Stimulated activated CD4-positive, alpha-beta T cell treated with anti-CD3 and anti-CD28 coated beads, Interleukin-4, amount 100 ng/mL, for 4 hours (primary cell): Measurements from ENCODE around the gene TMC5.

ENCODE experiments used
- DNase-seq, 2 experiments: peaks; one replicate each; pipeline ENCODE4 v3.0.0-alpha.2; 2020

TMC5 gene

GRCh38 chr16:19463468-19464315 lies 46.0 kb downstream of the TMC5 start:
- no peak for DNase-seq

- DNase-seq: no peak
These were observed 50.6 kb downstream of the TMC5 start for GRCh38 chr16:19468300-19468699.

DNA sequence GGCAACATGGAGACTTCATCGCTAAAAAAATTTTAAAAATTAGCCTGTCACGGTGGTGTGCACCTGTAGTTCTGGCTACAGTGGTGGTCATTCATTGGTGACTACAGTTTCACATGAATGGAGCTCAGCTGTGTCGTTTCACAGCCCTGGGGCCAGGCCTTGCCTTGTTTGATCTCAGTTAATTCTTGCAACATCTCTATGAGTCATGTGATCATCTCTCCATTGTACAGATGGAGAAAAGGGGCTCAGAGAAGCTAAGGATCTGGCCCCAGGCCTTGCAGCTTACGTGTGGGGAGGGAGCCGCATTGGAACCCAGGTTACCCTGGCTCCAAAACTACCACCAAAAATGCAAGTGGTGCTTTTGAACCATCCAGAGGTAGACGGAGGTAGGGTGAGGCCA lies 54.8 kb downstream of the TMC5 start:
- DNase-seq: no peak

- DNase-seq: no peak
These were observed 56.9 kb downstream of the TMC5 start for GRCh38 chr16:19474617-19475016.

- DNase-seq: no peak
These were observed 60.8 kb downstream of the TMC5 start for GRCh38 chr16:19478505-19478904.

DNA sequence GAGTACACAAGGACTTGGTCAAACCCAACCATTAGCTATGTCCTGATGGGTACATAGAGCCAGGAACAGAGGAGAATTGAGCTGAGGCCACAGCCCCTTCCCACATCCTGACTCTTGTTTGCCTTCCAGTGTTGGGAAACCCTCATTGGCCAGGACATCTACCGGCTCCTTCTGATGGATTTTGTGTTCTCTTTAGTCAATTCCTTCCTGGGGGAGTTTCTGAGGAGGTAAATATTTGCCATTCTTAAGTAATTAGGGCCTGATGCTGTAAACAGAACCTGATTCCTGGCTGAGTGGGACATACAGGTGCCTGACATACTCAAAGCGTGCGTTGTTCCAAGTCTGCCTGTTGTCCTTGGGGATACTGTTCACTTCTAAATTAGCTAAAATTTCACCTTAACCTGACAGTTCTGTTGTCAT lies 61.6 kb downstream of the TMC5 start:
- DNase-seq: no peak

GRCh38 chr16:19481296-19481695 lies 63.6 kb downstream of the TMC5 start:
- no peak for DNase-seq

GRCh38 chr16:19481769-19482168 lies 64.1 kb downstream of the TMC5 start:
- no peak for DNase-seq

- no peak for DNase-seq
These were observed 64.6 kb downstream of the TMC5 start for GRCh38 chr16:19482291-19482690.

GRCh38 chr16:19484096-19484495 lies 66.4 kb downstream of the TMC5 start:
- no peak for DNase-seq

GRCh38 chr16:19485611-19486010 lies 67.9 kb downstream of the TMC5 start:
- no peak for DNase-seq

DNA sequence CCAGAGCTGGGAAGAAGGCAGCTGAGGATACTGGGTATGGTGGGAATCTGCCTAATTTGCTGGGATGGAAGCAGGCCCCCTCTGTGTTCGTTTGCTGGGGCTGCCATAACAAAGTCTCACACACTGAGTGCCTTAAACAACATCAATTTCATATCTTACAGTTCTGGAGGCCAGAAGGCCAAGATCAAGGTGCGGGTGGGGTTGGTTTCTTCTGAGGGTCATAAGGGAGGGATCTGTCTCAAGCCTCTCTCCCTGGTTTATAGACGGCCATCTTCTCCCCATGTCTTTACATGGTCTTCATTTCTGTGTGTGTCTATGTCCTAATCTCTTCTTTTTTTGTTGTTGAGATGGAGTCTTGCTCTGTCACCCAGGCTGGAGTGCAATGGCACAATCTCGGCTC lies 68.4 kb downstream of the TMC5 start:
- DNase-seq: no peak

GRCh38 chr16:19486750-19487325 lies 69.2 kb downstream of the TMC5 start:
- no peak for DNase-seq

DNA sequence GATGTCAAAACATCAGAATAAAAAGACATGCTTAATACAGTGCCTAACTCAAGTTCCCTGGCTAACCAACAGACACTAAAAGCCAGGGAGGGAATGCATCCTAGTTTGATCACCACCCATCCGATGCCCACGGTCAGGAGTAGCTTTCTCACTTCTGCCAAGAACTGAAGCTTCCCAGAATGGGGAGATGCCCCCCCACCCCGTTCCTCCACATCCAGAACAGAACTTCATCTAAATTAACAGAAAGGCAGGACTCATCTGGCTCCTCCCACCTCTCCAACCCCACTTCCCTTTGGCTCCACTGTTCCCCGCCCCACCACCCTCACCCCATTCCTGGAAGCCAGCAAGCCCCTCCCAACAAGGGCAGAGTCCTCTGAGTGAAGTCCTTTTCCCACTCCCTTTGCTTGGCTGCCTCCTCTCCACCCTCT lies 70.5 kb downstream of the TMC5 start:
- DNase-seq: no peak

GRCh38 chr16:19490619-19491018 lies 72.9 kb downstream of the TMC5 start:
- no peak for DNase-seq

GRCh38 chr16:19497176-19497575 lies 79.5 kb downstream of the TMC5 start:
- DNase-seq: no peak

DNA sequence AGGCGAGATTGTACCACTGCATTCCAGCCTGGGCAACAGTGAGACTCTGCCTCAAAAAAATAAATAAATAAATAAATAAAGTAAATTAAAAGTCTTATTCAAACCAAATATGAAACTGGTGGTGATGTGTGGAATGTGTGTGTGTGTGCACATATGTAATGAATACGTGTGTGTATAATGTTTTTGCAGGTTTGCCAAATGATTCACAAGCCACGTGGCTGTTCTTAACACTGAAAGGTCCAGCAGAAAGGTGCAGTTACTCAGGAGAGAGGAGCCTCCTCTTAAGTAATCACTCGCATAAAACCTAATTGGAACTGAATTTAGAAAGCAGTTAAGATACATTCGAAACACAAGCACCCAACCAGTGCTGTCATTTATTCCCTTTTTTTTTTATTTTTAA lies 81.3 kb downstream of the TMC5 start:
- no peak for DNase-seq

GRCh38 chr16:19499481-19499880 lies 81.8 kb downstream of the TMC5 start:
- DNase-seq: no peak

DNA sequence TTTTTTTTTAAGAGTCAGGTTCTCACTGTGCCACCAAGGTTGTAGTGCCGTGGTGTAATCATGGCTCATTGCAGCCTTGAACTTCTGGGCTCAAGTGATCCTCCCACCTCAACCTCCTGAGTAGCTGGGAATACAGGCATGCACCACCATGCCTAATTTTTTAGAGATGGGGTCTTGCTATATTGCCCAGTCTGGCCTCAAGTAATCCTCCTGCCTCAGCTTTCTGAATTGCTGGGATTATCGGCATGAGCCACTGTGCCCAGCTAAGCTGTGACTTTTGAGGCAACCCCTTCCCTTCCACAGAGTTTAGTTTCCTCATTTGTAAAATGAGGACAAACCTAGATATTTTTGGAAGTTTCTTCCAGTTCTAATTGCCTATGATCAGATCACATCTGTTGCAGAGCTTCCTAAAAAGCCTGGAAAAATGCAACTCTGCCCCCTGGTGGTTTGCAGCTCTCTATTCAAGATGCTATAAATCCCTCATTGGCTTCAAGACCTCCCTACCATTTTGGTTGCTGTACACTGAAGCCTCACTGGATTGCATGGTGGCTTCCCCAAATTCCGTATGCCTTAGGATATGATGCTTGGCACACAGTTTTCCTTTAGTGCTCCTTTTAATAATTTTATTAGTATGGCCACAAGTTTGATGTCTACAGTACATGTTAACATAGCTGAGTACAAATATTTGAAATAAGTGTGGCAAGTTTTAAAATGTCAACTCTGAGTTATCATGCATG lies 84.9 kb downstream of the TMC5 start:
- DNase-seq: peak; percentile 45 to 61

DNA sequence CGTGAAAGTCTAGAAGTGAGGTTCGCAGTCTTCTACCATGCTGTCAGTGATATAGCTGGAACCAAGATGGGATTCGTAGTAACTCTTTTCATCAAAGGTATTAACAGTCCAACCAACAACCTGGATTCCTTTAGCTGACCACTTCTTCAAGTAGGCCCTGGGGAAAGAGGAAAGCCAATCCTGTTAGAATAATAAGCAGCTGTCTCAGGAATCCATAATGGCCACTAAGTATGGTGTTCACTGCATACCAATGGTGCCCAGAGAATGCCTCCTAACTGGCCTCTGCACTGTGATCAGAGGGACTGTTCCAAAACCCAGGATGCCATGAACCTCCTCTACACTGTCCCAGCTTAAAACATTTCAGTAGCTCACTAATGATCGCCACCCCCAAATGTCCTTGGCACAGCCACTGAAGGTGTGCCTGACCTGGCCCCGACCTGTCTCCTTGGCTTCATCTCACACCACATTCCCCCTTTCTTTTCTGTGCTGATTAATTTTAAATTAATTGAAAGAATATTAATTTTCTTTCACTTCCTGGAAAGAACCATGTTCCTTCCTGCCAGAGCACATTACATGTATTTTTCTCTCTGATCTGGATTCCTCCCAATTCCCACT lies 85.9 kb downstream of the TMC5 start:
- DNase-seq: no peak

DNA sequence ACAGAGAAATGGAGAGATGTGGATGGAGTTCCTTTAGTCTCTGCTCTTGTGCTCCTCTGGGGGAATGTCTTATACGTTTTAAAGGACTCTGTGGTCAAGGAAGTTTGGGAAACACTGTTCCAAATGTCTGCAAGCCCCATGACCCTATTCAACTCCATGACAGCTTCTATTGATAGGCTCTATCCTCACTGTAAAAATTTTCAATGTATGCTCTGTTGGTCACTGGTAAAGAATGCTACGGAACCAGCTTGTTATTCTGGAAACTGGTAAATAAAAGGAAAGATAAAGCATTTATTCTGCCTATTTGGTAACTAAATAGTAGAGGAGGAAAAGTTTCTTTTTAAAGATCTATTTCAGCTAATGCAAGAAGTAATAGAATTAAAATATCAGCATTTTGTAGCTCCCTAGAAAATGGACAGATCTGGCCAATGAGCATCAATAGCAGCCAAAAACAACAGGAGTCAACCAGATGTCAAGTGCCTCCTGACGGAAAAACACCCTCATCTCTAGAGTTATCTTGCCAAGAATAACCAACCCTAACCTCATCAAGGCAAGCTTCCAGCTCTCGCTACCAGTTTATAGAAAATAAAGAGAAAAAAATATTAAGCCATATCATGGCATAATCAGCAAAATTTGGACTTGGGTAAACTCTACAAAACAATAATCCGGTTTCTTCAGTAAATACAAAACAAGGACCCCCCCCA lies 88.1 kb downstream of the TMC5 start:
- DNase-seq: no peak

- no peak for DNase-seq
These were observed 89.3 kb downstream of the TMC5 start for GRCh38 chr16:19506965-19507364.

- DNase-seq: no peak
These were observed 90.2 kb downstream of the TMC5 start for GRCh38 chr16:19507867-19508266.
